HPDE6-E6E7 (cell line): Measurements from ENCODE around the gene PADI2.

ENCODE experiments used
- DNase-seq: peaks from one replicate; pipeline ENCODE4 v3.0.0; 2011; ENCODE audit warnings: missing footprints; ENCODE audit errors: extremely low spot score

PADI2 gene

GRCh38 chr1:17140279-17140678, 21.0 kb upstream of the PADI2 start:
- DNase-seq = no peak

GRCh38 chr1:17139637-17140036, 20.4 kb upstream of the PADI2 start:
- DNase-seq = peak; percentile 67

GRCh38 chr1:17137441-17137840, 18.2 kb upstream of the PADI2 start:
- DNase-seq = no peak

DNA sequence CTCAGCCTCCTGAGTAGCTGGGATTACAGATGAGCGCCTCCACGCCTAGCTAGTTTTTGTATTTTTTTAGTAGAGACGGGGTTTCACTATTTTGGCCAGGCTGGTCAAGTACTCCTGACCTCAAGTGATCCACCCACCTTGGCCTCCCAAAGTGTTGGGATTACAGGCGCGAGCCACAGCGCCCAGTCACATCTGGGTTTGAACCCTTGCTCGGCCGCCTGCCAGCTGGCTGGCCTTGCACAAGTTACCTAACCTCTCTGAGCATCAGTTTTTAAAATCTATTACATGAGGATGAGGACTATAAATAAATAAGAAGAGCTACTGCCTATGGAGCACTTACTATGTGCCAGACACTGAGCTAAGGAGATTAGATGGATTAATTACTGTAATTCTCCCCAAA, 17.7 kb upstream of the PADI2 start:
- no peak for DNase-seq

DNA sequence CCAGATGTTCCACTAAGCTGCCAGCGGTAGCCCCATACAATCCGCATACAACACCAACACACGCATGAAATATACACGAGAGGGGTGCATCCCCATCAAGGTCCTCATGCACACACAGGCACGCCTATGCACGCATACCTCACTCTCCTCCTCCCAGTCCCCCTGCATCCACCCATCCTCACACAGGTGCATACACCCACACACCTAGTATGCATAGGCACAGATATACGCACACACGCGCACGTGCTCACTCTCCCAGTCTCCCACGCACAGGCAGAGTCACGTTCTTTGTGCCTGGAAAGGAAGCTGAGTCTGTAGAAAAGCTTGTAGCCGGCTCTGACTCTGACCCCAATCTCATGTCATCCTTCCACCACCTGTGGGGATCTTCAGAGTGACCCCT, 16.9 kb upstream of the PADI2 start:
- DNase-seq = no peak

DNA sequence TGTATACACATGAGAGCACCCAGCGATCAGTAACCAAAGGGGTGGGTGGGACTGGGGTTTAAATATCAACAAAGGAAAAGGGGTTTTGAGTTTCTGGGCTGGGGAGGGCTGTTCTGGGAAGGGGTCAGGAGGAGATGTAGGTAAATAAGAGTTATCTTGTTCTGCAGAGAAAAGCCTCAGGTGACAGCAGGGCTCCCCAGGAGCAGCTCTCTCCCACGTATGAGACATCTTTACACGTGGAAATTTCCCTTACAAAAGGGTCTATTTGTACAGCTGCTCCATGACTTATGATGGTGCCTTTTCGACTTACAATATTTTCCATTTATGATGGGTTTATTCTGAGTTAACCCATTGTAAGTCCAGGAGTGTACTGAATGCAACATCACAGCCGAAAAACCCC, 16.3 kb upstream of the PADI2 start:
- no peak for DNase-seq

DNA sequence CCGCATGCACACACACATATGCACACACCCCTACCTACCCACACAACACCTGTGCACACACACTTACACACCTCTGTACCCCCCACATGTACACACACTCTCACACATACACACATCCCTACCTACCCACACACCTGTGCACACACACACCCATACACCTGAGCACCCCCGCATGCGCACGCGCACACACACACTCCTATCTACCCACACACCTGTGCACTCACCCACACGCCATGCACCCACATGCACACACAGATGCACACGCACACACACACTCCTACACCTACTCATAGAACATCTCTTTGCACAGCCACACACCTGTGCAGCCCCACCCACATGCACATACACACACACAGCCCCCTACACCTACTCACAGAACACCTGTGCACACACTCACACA, 15.5 kb upstream of the PADI2 start:
- DNase-seq = no peak

DNA sequence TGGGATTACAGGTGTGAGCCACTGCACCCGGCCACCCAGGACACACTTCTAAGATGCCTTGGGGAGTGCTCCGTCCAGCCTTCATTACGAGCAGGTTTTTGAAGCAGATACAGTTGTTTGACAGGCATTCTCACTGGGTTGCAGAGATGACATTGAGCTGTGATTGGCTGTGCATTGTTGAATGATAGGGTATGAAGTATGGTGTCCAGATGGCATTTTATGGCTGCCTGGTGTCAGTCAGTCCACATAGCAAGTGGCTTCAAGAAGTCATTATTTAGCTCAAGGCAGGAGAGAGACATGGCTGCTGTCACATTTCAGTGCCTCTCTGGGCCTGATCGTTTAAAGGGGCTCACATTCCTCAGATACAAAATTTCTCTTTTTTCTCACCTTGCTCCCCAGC, 14.8 kb upstream of the PADI2 start:
- DNase-seq = no peak

GRCh38 chr1:17130138-17130635, 10.9 kb upstream of the PADI2 start:
- no peak for DNase-seq

GRCh38 chr1:17128361-17128760, 9.1 kb upstream of the PADI2 start:
- peak; percentile 82 for DNase-seq

DNA sequence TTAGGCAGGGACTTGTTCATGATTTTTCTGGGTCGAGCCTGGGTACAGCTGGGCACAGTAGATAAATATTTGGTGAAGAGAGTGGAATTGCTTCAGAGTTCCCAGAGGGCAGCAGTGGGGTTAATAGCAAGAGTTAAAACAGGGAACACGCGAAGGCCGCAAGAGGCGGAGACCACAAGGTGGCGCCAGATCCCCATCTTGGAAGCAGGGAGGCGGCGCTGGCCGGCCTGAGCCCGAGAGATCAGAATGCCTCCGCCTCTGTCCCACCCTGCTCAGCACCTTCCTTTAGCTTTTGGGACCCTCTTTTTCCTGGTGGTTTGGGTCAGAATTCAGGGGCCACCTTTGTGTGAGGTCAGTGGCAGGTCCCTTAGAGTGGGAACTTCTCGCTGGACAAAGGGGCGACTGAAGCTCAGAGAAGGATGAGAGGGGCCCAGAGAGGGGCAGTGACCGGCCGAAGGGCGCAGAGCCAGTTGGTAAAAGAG, 6.5 kb upstream of the PADI2 start:
- DNase-seq = peak; percentile 76

- no peak for DNase-seq
Observed at GRCh38 chr1:17123196-17124045, 4.2 kb upstream of the PADI2 start.

DNA sequence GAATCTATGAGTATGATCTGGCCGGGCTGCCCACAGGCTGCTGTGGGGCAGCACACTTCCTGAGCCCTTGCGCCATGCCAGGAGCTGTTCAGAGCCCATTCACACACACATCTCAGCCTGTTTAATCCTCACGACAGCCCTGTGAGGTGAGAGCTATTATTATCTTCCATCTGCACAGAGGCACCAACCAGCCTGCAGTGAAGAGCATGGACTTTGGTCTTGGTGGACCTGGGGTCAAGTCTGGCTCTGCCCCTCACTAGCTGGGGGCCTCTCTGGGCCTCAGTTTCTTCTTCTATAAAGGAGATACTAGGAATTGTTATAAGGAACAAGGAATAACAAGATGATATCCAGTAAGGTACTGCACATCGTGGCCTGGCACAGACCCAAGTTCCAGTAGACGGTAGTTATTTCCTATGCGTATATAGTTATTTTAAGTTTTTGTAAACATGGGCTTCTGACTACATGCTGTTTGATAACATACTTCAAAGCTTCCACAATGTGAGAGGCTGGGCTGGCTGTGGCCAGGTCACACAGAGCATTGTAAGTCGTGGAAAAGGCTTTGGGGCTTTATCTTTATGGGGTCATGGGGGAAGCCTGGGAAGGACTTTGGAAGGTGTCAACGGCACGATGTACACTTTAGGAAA, 3.4 kb upstream of the PADI2 start:
- no peak for DNase-seq

GRCh38 chr1:17121881-17122280, 2.6 kb upstream of the PADI2 start:
- no peak for DNase-seq

GRCh38 chr1:17120962-17121837, 1.9 kb upstream of the PADI2 start:
- no peak for DNase-seq

GRCh38 chr1:17120481-17120877, 1.2 kb upstream of the PADI2 start:
- DNase-seq = no peak

- no peak for DNase-seq
Observed at GRCh38 chr1:17119773-17120480, 676 bp upstream of the PADI2 start.

- no peak for DNase-seq
Observed at GRCh38 chr1:17118706-17119075, 560 bp downstream of the PADI2 start.

DNA sequence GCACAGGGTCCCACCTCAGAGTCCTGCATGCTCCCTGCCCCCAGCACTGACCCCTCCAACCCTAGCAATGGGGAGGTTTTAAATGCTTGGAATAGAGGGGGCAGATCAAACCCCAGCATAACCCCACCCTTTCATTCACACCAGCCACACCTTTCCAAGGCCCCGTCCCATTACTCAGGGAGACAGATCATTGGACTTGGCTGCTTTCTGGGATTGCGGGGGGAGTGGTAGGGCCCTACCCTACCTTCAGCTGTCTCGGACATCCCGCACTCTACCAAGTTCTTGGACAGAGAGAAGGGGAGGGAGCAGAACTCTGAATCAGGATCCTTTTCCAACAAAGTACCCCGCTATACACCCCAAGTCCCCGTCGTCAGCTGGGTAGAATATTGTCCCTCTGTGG, 983 bp downstream of the PADI2 start:
- DNase-seq = no peak

DNA sequence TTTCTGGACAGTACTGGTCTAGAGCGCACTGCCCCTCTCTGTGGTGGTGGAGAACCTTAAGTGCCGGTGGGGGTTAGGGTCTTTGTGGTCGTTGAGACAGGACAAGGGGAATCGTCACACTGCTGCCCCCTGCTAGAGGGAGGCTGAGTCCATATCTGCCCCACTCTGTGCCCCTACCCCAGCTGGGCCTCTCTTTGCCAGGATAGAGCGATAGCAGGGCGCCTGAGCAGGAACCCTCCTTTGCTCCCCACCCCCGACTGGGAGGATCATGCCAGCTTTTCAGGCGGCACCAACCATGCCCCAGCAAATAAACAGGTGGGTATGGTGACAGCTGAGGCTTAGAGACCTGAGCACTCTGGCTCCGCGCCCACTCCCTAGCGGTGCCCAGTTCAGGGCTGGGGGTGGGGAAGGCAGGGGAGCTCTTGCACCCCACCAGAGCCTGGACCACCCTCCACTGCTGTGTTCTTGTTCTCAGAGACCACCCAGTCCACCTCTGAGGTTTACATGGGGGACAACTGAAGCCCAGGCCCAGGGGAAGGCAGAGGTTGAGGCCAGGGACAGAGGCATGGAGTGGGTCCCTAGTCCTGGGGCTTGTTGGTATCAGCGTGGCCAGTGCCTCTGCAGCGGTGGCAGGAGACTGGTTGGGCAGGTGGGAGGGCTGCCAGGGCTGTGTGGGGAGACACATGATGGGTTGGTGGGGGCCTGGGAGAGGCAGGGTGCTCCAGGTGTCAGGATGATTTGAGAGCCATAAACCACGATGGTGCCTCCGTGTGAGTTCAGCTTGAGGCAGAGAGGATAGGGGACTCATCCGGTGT, 1.6 kb downstream of the PADI2 start:
- DNase-seq = no peak

DNA sequence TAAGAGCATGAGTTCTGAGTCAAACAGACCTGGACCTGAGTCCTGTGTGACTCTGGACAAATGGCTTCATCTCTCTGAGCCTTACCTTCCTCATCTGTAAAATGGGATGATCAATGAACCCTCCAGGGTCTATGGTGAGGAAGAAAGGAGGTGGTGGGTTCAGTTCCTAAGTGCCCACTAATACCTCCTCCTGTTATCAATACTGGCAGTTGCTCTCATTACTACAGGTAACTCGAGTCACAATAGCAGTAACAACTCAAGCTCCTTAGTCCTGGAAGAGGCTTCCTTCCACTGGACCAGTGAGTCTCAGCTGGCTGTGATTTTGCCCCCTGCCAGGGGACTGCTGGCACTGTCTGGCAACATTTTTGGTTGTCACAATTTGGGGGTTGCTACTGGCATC, 2.6 kb downstream of the PADI2 start:
- no peak for DNase-seq
